HG03039 (cell line): Measurements from ENCODE around the gene PTGDS.

Source experiments
- ATAC-seq: cut with Tn5 transposase; IDR thresholded peaks from one replicate; pipeline ENCODE4 v1.9.1; 2021; ENCODE audit warnings: mild to moderate bottlenecking, moderate library complexity; ENCODE audit not compliant: unreplicated experiment

The PTGDS gene

DNA sequence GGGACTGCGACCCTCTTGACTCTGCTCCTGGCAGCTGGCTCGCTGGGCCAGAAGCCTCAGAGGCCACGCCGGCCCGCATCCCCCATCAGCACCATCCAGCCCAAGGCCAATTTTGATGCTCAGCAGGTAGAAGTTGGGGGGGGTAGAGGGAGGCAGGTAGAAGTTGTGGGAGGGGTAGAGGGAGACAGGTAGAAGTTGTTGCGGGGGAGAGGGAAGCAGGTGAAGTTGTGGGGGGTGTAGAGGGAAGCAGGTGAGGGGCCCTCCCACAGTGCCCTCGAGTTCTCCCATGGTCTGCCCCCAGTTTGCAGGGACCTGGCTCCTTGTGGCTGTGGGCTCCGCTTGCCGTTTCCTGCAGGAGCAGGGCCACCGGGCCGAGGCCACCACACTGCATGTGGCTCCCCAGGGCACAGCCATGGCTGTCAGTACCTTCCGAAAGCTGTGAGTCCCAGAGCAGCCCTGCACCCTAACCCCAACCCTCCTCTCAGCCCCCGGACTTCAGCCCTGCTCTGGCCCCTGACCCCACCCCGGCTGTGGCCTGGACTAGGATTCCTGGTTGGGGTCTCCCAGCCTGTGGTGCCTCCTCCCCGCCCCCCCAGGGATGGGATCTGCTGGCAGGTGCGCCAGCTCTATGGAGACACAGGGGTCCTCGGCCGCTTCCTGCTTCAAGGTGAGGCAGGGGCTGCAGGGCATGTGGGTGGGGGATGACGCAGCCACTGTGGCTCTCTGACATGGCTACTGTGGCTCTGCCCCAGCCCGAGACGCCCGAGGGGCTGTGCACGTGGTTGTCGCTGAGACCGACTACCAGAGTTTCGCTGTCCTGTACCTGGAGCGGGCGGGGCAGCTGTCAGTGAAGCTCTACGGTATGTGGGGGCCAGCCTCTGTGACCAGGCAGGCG lies 31.7 kb upstream of the PTGDS start:
- no peak for ATAC-seq

DNA sequence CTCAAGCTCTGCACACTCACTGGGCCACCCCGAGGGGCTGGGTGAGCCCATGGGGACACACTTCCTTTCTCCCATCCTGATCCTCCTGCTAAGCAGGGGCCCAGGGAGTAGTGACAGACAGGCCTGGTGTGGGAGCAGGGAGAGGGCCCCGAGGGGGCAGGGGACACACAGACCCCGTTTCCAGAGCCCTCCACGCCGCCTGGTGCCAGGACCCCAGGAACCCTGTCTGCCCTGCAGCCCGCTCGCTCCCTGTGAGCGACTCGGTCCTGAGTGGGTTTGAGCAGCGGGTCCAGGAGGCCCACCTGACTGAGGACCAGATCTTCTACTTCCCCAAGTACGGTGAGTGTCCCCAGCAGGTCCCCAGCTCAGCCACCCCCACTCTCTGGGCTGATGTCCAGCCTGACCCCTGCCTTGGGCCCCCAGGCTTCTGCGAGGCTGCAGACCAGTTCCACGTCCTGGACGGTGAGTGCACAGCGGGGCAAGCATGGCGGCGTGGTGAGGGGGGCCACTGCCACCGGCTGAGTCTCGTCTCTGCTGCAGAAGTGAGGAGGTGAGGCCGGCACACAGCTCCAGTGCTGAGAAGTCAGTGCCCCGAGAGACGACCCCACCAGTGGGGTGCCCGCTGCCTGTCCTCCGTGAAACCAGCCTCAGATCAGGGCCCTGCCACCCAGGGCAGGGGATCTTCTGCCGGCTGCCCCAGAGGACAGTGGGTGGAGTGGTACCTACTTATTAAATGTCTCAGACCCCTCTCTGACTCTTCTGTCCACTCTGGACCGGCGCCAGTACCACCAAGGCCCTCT lies 30.9 kb upstream of the PTGDS start:
- ATAC-seq, result no peak

GRCh38 chr9:136947028-136947891 lies 30.0 kb upstream of the PTGDS start:
- ATAC-seq, result no peak

DNA sequence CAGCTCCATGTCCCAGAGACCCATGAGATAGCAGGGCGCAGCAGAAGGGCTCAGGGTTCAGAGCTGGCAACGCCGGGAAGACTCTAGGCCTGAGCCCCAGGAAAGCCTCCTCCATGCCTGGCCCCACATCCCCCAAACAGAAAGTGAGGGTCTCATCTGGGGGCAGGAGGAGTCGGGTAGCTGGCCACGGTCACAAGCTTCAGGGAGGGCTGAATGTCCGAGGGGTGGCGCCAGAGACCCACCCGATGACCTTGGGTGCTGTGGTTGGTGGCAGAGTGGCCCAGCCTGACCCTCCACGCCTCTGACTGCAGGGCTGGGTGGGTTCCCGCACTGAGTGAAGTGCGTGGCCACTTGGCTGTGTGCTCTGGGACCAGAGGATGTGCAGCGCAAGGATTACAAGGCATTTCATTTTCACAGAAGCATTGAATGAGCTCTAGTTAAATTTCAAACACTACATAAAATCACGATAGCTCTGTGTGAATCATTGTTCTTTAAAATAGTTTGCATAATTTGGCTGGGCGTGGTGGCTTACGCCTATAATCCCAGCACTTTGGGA lies 29.3 kb upstream of the PTGDS start:
- ATAC-seq, result no peak

DNA sequence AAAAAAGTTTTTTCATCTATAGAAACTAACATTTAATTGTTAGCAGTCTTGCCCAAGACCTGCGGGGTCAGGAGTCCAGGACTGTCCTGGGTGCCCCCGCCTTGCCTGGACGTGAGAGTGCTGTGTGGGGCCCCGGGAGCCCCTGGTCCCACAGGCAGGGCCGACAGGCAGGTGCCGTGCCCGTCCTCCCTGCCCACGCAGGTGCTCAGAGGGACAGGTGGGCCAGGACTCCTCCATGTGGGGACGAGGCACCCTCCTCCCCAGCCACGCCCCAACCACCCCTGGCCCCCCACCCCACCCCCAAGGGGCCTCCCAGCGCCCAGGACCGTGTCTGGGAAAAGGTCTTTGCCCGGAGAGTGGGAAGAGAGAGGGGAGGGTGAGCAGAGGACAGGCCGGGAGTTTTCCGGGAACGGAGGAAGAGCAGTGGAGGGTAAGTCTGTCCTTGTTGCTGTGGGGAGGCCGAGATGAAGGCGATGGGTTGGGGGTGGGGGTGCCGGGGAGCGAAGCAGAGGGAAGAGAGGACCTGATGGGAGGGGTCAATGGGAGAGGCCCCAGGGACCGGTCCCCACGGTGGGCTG lies 28.0 kb upstream of the PTGDS start:
- no peak for ATAC-seq

- peak; percentile 74 for ATAC-seq
Measured at GRCh38 chr9:136949817-136950655, 27.3 kb upstream of the PTGDS start.

GRCh38 chr9:136950656-136951276 lies 26.5 kb upstream of the PTGDS start:
- ATAC-seq, result no peak

- ATAC-seq, result no peak
Measured at GRCh38 chr9:136951541-136952320, 25.6 kb upstream of the PTGDS start, which contains the start of gene LCN12. Gene LCN12 (plus strand): TSS chr9:136952273. CDS start chr9:136952328, 55 bp downstream.

DNA sequence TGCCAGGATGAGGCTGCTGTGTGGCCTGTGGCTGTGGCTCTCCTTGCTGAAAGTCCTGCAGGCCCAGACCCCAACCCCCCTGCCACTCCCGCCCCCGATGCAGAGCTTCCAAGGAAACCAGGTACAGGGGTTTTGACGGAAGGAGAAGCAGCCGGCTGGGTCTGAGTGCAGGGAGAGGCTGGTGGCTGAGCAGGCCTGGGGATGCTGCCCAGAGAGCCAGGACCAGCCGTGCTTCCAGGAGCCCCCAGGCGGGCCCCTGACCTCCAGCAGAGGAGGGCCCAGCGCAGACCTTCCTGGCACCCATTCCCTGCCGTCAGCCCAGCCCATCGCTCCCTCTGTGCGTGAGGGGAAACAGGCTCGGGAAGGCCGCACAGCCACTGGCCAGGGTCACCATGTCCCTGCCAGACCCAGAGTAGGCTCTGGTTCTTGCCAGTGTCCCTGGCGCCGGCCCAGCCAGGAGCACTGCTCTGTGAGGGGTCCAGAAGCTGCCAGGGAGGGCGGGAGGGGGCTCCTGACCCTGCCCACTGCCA lies 24.9 kb upstream of the PTGDS start:
- no peak for ATAC-seq

DNA sequence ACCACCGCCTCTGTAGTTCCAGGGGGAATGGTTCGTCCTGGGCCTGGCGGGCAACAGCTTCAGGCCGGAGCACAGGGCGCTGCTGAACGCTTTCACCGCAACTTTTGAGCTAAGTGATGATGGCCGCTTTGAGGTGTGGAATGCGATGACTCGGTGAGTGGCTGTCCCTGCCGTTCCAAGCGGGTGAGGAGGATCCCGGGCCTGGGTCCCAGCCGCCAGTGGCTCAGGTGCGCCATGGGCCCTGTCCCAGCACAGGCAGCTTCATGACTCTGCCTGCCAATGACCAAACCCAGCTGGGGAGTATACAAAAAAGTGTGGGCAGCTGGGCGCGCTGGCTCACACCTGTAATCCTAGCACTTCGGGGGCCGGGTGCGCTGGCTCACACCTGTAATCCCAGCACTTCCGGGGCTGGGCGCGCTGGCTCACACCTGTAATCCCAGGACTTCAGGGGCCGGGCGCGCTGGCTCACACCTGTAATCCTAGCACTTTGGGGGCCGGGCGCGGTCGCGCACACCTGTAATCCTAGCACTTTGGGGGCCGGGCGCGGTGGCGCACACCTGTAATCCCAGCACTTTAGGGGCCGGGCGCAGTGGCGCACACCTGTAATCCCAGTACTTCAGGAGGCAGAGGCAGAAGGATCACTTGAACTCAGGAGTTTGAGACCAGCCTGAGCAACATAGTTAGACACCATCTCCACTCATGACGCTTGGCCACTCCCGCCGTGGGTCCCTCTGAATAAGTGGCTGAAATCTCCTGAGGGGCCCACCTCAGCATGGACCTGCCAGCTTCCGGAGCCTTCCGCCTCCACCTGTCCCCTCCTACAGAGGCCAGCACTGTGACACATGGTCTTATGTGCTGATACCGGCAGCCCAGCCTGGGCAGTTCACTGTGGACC lies 24.2 kb upstream of the PTGDS start:
- ATAC-seq, result no peak

DNA sequence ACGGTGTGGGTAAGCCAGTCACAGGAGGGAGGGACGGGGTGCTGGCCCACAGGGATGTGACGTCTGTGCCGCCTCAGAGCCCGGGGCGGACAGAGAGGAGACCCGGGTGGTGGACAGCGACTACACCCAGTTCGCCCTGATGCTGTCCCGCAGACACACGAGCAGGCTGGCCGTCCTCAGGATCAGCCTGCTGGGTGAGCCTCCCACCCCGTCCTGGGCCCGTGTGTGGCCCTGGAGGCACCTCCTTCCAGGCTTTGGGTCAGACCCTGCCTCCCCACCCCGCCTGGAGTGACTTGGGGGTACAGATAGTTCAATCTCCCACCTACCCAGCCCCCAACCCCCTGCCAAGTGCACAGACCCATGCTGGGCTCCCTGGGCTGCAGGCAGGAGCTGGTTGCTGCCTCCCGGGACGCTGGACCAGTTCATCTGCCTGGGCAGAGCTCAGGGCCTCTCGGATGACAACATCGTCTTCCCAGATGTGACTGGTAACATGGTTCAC lies 23.5 kb upstream of the PTGDS start:
- ATAC-seq, result no peak

- no peak for ATAC-seq
Measured at GRCh38 chr9:136954270-136955083, 22.8 kb upstream of the PTGDS start.

- no peak for ATAC-seq
Measured at GRCh38 chr9:136955202-136955942, 21.9 kb upstream of the PTGDS start.

GRCh38 chr9:136955943-136956335 lies 21.4 kb upstream of the PTGDS start:
- no peak for ATAC-seq

DNA sequence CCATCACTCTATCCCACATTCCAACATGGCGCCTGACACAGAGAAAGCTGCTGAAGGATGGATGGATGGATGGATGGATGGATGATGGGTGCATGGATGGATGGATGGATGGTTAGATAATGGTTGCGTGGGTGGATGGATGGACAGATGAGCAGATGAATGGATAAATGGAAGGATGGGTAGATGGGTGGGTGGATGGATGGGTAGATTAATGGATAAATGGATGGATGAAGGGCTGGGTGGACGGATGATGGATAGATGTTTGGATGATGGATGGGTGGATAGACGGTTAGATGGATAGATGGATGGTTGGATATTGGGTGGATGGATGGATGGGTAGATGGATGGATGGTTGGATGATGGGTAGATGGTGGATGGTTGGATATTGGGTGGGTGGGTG lies 20.7 kb upstream of the PTGDS start:
- ATAC-seq, result no peak
